Measurements from ENCODE around the gene KCNT2. TPM values are rescaled to one million over a fixed set of nuclear protein-coding genes. Genes with fewer than 3 reads are reported as not detected.

The KCNT2 gene
- total RNA-seq, 2 experiments from 2014 or later = not detected

- Mint-ChIP-seq H3K36me3 (ENCODE audit: low read depth) (no peaks in the 10 kb centered on the region), H3K9me3 (peaks cover 2% of the 10 kb centered on the region), H3K27ac (no peak overlapping the region), H3K27me3 (no peaks in the 10 kb centered on the region), H3K4me3 (no peak overlapping the region), H3K4me1 (ENCODE audit: low read depth) (no peaks in the 10 kb centered on the region)
- DNase-seq (no peak), ATAC-seq (no peak)
- CTCF ChIA-PET = no interaction called here
- intact Hi-C loops (cut with micrococcal nuclease) = no loop called here
- no peak for TF ChIP-seq CTCF (IDR thresholded peaks at IDR 0.05)
- POLR2A ChIA-PET = no interaction called here
Measured at GRCh38 chr1:196407358-196408051, 200.7 kb downstream of the KCNT2 start.

- intact Hi-C loops (cut with micrococcal nuclease) = no loop called here
- CTCF ChIA-PET = no interaction called here
- POLR2A ChIA-PET = no interaction called here
- Mint-ChIP-seq H3K9me3 (peaks cover 2% of the 10 kb centered on the region), H3K27me3 (no peaks in the 10 kb centered on the region), H3K4me1 (ENCODE audit: low read depth) (no peaks in the 10 kb centered on the region), H3K36me3 (ENCODE audit: low read depth) (no peaks in the 10 kb centered on the region), H3K27ac (no peak overlapping the region), H3K4me3 (no peak overlapping the region)
- DNase-seq (no peak), ATAC-seq (no peak)
- TF ChIP-seq CTCF (IDR thresholded peaks at IDR 0.05) = no peak
Measured at GRCh38 chr1:196405839-196406238, 202.4 kb downstream of the KCNT2 start.

- no peaks in the 10 kb centered on the region for H3K36me3 Mint-ChIP-seq (ENCODE audit: low read depth)
- POLR2A ChIA-PET = no interaction called here
Measured at GRCh38 chr1:196403803-196404690, 204.2 kb downstream of the KCNT2 start.

GRCh38 chr1:196401891-196402290 lies 206.3 kb downstream of the KCNT2 start:
- Mint-ChIP-seq H3K9me3 (peaks cover 2% of the 10 kb centered on the region), H3K27me3 (no peaks in the 10 kb centered on the region), H3K4me3 (no peak overlapping the region), H3K36me3 (ENCODE audit: low read depth) (no peaks in the 10 kb centered on the region), H3K27ac (no peak overlapping the region), H3K4me1 (ENCODE audit: low read depth) (no peaks in the 10 kb centered on the region)
- DNase-seq (no peak), ATAC-seq (no peak)
- no peak for TF ChIP-seq CTCF (IDR thresholded peaks at IDR 0.05)
- intact Hi-C loops (cut with micrococcal nuclease) = no loop called here
- ChIA-PET CTCF (no interaction called here), POLR2A (no interaction called here)

More at GRCh38 chr1:196403803-196404690, 204.2 kb downstream of the KCNT2 start:
- intact Hi-C loops (cut with micrococcal nuclease) = no loop called here
- Mint-ChIP-seq H3K4me3 (no peak overlapping the region), H3K4me1 (ENCODE audit: low read depth) (no peaks in the 10 kb centered on the region), H3K27ac (no peak overlapping the region), H3K9me3 (peaks cover 2% of the 10 kb centered on the region), H3K27me3 (no peaks in the 10 kb centered on the region)
- no peak for TF ChIP-seq CTCF (IDR thresholded peaks at IDR 0.05)
- ATAC-seq (no peak), DNase-seq (no peak)
- CTCF ChIA-PET = no interaction called here

GRCh38 chr1:196401452-196401833 lies 206.8 kb downstream of the KCNT2 start:
- no peak for DNase-seq
- Mint-ChIP-seq H3K4me1 (ENCODE audit: low read depth) (no peaks in the 10 kb centered on the region), H3K27ac (no peak overlapping the region), H3K27me3 (no peaks in the 10 kb centered on the region), H3K9me3 (peaks cover 2% of the 10 kb centered on the region), H3K36me3 (ENCODE audit: low read depth) (no peaks in the 10 kb centered on the region), H3K4me3 (no peak overlapping the region)
- ChIA-PET CTCF (no interaction called here), POLR2A (no interaction called here)
- ATAC-seq = no peak
- intact Hi-C loops (cut with micrococcal nuclease) = no loop called here
- no peak for TF ChIP-seq CTCF (IDR thresholded peaks at IDR 0.05)
